ENCODE data around the gene ERFE. TPM values are rescaled to one million over a fixed set of nuclear protein-coding genes. Genes with fewer than 3 reads are reported as not detected.

Gene ERFE
- total and polyA plus RNA-seq, 8 donors: 0.14 to 4.9 (median 0.70) TPM; not detected in 2

DNA sequence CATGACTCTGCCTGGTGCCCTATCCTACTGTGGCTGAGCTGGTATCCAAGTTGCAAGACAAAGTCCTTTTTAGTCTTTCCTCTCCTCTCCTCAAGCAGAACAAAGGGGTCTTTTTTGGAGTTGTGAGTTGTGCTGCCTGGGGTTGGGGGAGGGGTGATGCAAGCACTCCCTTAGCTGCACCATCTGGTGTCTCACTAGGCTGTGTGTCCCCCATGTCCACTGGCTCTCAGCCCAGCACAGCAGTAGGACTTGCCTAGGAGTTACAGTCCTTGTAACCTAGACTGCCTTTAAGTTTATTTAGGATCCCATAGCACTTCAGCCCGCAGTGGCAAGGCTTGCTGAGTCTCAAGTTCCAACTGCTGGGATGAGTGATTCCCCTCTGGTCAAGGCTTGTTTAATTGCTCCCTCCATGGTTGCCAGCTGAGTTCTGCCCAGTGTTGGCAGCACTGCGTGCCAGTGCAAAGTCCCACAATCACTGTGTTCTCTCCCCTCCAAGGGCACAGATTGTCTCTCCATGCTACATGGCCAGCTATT lies 57.9 kb downstream of the ERFE start:
- TF ChIP-seq, protein P1, sequence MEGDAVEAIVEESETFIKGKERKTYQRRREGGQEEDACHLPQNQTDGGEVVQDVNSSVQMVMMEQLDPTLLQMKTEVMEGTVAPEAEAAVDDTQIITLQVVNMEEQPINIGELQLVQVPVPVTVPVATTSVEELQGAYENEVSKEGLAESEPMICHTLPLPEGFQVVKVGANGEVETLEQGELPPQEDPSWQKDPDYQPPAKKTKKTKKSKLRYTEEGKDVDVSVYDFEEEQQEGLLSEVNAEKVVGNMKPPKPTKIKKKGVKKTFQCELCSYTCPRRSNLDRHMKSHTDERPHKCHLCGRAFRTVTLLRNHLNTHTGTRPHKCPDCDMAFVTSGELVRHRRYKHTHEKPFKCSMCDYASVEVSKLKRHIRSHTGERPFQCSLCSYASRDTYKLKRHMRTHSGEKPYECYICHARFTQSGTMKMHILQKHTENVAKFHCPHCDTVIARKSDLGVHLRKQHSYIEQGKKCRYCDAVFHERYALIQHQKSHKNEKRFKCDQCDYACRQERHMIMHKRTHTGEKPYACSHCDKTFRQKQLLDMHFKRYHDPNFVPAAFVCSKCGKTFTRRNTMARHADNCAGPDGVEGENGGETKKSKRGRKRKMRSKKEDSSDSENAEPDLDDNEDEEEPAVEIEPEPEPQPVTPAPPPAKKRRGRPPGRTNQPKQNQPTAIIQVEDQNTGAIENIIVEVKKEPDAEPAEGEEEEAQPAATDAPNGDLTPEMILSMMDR (IDR thresholded peaks at IDR 0.05): no peak
- Histone ChIP-seq H3K27me3 (no peaks in the 10 kb centered on the region), H3K27ac (no peak overlapping the region), H3K4me3 (no peak overlapping the region), H3K4me1 (no peaks in the 10 kb centered on the region), H3K36me3 (no peaks in the 10 kb centered on the region), H3K9me3 (no peaks in the 10 kb centered on the region)
- intact Hi-C loops (cut with DNase I): no loop called here
- ATAC-seq (no peak), DNase-seq (no peak), FAIRE-seq (no peak)
- WGBS, 2 donors: 85% methylated on average over 2 of the region's 2 CpGs

Other genes with a start within 250 kb of the ERFE start
- gene UBE2F, start 192.0 kb upstream of the ERFE start, total RNA-seq: 10 to 100 TPM; 39.3 to 51.7 (median 43.0) TPM
- 10 to 100 TPM; 32.4 to 32.5 TPM for gene UBE2F, start 192.0 kb upstream of the ERFE start, polyA plus RNA-seq
- gene SCLY, start 98.0 kb upstream of the ERFE start, total RNA-seq: 10 to 100 TPM; 16.7 to 33.5 (median 29.0) TPM
- gene SCLY, start 98.0 kb upstream of the ERFE start, polyA plus RNA-seq: 10 to 100 TPM; 13.8 to 17.1 TPM
- under 1 TPM in 5 of 6 donors, not detected in 1; 0.05 to 0.72 (median 0.12) TPM for gene ESPNL, start 58.6 kb upstream of the ERFE start, total RNA-seq
- under 1 TPM; 0.38 to 0.42 TPM for gene ESPNL, start 58.6 kb upstream of the ERFE start, polyA plus RNA-seq
- under 1 TPM in 4 of 6 donors, not detected in 2; 0.03 to 0.14 (median 0.11) TPM for gene KLHL30, start 20.3 kb upstream of the ERFE start, total RNA-seq
- under 1 TPM; 0.08 to 0.12 TPM for gene KLHL30, start 20.3 kb upstream of the ERFE start, polyA plus RNA-seq
- 10 to 100 TPM; 14.0 to 25.5 (median 19.3) TPM for gene ILKAP, start 44.7 kb downstream of the ERFE start, total RNA-seq
- gene ILKAP, start 44.7 kb downstream of the ERFE start, polyA plus RNA-seq: 10 to 100 TPM; 62.8 to 91.6 TPM
- 10 to 100 TPM in 4 of 6 donors, 1 to 10 TPM in 2; 4.9 to 18.9 (median 16.0) TPM for gene HES6, start 81.1 kb downstream of the ERFE start, total RNA-seq
- 10 to 100 TPM; 11.1 to 22.7 TPM for gene HES6, start 81.1 kb downstream of the ERFE start, polyA plus RNA-seq
- gene PER2, start 129.6 kb downstream of the ERFE start, total RNA-seq: 10 to 100 TPM in 2 of 6 donors, 1 to 10 TPM in 4; 7.8 to 11.7 (median 9.3) TPM
- 10 to 100 TPM in 1 of 2 donors, 1 to 10 TPM in 1; 6.9 to 12.2 TPM for gene PER2, start 129.6 kb downstream of the ERFE start, polyA plus RNA-seq
- 10 to 100 TPM in 1 of 6 donors, 1 to 10 TPM in 5; 4.9 to 10.3 (median 7.9) TPM for gene TRAF3IP1, start 161.5 kb downstream of the ERFE start, total RNA-seq
- 1 to 10 TPM; 4.7 to 7.0 TPM for gene TRAF3IP1, start 161.5 kb downstream of the ERFE start, polyA plus RNA-seq